ENCODE results near the gene CLPTM1.
A peak's percentile ranks its signal among the peaks of the same experiment; 100 is the strongest.
"Not testable (repeated sequence)": the region's sequence is repeated elsewhere in the genome, so short reads cannot be mapped to it uniquely, and the experiment has no call there.

Gene CLPTM1

GRCh38 chr19:44912854-44913253 is 42.3 kb upstream of the CLPTM1 start:
- Histone ChIP-seq H3K79me2 (ENCODE audit: insufficient read depth, low read length) (no peaks in the 10 kb centered on the region), H3K4me1 (ENCODE audit: insufficient read depth, low read length, severe bottlenecking) (peaks cover 6% of the 10 kb centered on the region), H3F3A (ENCODE audit: insufficient read depth, low read length) (no peaks in the 10 kb centered on the region), H3K4me2 (ENCODE audit: low read length) (no peak overlapping the region), H3K36me3 (ENCODE audit: insufficient read depth, low read length) (no peaks in the 10 kb centered on the region), H3K4me3 (ENCODE audit: low read depth, low read length, poor library complexity, severe bottlenecking) (no peak overlapping the region), H3K9me3 (ENCODE audit: low read length) (no peaks in the 10 kb centered on the region), H3K9ac (ENCODE audit: low read length) (no peak overlapping the region), H4K20me1 (ENCODE audit: insufficient read depth, low read length) (no peaks in the 10 kb centered on the region), H3K9me2 (ENCODE audit: low read depth, low read length) (no peaks in the 10 kb centered on the region), H2AFZ (ENCODE audit: low read length) (no peak overlapping the region), H3K27ac (ENCODE audit: low read depth, low read length, poor library complexity, severe bottlenecking) (no peak overlapping the region), H3K27me3 (ENCODE audit: insufficient read depth, low read length) (no peaks in the 10 kb centered on the region; the same call in 1 of the 2 replicates)
- no peak for TF ChIP-seq EZH2 (IDR thresholded peaks at IDR 0.05; ENCODE audit: borderline replicate concordance, low read length)
- TF ChIP-seq, protein P1, sequence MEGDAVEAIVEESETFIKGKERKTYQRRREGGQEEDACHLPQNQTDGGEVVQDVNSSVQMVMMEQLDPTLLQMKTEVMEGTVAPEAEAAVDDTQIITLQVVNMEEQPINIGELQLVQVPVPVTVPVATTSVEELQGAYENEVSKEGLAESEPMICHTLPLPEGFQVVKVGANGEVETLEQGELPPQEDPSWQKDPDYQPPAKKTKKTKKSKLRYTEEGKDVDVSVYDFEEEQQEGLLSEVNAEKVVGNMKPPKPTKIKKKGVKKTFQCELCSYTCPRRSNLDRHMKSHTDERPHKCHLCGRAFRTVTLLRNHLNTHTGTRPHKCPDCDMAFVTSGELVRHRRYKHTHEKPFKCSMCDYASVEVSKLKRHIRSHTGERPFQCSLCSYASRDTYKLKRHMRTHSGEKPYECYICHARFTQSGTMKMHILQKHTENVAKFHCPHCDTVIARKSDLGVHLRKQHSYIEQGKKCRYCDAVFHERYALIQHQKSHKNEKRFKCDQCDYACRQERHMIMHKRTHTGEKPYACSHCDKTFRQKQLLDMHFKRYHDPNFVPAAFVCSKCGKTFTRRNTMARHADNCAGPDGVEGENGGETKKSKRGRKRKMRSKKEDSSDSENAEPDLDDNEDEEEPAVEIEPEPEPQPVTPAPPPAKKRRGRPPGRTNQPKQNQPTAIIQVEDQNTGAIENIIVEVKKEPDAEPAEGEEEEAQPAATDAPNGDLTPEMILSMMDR (IDR thresholded peaks at IDR 0.05; ENCODE audit: low read length) = no peak

GRCh38 chr19:44913512-44914432 is 41.4 kb upstream of the CLPTM1 start:
- not testable (repeated sequence) for H3K9me2 ChIP-seq (ENCODE audit: low read depth, low read length); H3K9ac ChIP-seq (ENCODE audit: low read length); H3K79me2 ChIP-seq (ENCODE audit: insufficient read depth, low read length); H3K4me1 ChIP-seq (ENCODE audit: insufficient read depth, low read length, severe bottlenecking); H3K4me3 ChIP-seq (ENCODE audit: low read depth, low read length, poor library complexity, severe bottlenecking); H3K9me3 ChIP-seq (ENCODE audit: low read length); H3K27ac ChIP-seq (ENCODE audit: low read depth, low read length, poor library complexity, severe bottlenecking); H2AFZ ChIP-seq (ENCODE audit: low read length); H4K20me1 ChIP-seq (ENCODE audit: insufficient read depth, low read length); H3K4me2 ChIP-seq (ENCODE audit: low read length); H3F3A ChIP-seq (ENCODE audit: insufficient read depth, low read length); H3K27me3 ChIP-seq (ENCODE audit: insufficient read depth, low read length); H3K36me3 ChIP-seq (ENCODE audit: insufficient read depth, low read length)

GRCh38 chr19:44914433-44915206 is 40.6 kb upstream of the CLPTM1 start, which contains the start of gene APOC1:
TSS of gene APOC1 (plus strand) at chr19:44914608. CDS start at chr19:44914892, 284 bp downstream.
- not testable (repeated sequence) for H3K4me3 ChIP-seq (ENCODE audit: low read depth, low read length, poor library complexity, severe bottlenecking); H4K20me1 ChIP-seq (ENCODE audit: insufficient read depth, low read length); H2AFZ ChIP-seq (ENCODE audit: low read length); H3K27me3 ChIP-seq (ENCODE audit: insufficient read depth, low read length); H3K9me2 ChIP-seq (ENCODE audit: low read depth, low read length); H3K4me1 ChIP-seq (ENCODE audit: insufficient read depth, low read length, severe bottlenecking); H3K9ac ChIP-seq (ENCODE audit: low read length); H3K9me3 ChIP-seq (ENCODE audit: low read length); H3K27ac ChIP-seq (ENCODE audit: low read depth, low read length, poor library complexity, severe bottlenecking); H3F3A ChIP-seq (ENCODE audit: insufficient read depth, low read length); H3K36me3 ChIP-seq (ENCODE audit: insufficient read depth, low read length); H3K79me2 ChIP-seq (ENCODE audit: insufficient read depth, low read length)
- H3K4me2 ChIP-seq (ENCODE audit: low read length) = peak within 1 kb of the TSS; percentile 20

GRCh38 chr19:44924243-44924725 is 30.9 kb upstream of the CLPTM1 start:
- H3F3A ChIP-seq (ENCODE audit: insufficient read depth, low read length) = no peaks in the 10 kb centered on the region
- no peaks in the 10 kb centered on the region for H3K9me2 ChIP-seq (ENCODE audit: low read depth, low read length)
- peaks cover 3% of the 10 kb centered on the region; the same call in 1 of the 2 replicates for H3K27me3 ChIP-seq (ENCODE audit: insufficient read depth, low read length)
- H3K79me2 ChIP-seq (ENCODE audit: insufficient read depth, low read length) = no peaks in the 10 kb centered on the region
- no peak overlapping the region for H3K27ac ChIP-seq (ENCODE audit: low read depth, low read length, poor library complexity, severe bottlenecking)
- no peak overlapping the region for H2AFZ ChIP-seq (ENCODE audit: low read length)
- H3K4me2 ChIP-seq (ENCODE audit: low read length) = no peak overlapping the region
- no peaks in the 10 kb centered on the region for H4K20me1 ChIP-seq (ENCODE audit: insufficient read depth, low read length)
- H3K36me3 ChIP-seq (ENCODE audit: insufficient read depth, low read length) = no peaks in the 10 kb centered on the region; the same call in 1 of the 2 replicates
- no peak for TF ChIP-seq EZH2 (IDR thresholded peaks at IDR 0.05; ENCODE audit: borderline replicate concordance, low read length)
- TF ChIP-seq, protein P1 (IDR thresholded peaks at IDR 0.05; ENCODE audit: low read length) = no peak
- H3K4me1 ChIP-seq (ENCODE audit: insufficient read depth, low read length, severe bottlenecking) = no peaks in the 10 kb centered on the region
- H3K9ac ChIP-seq (ENCODE audit: low read length) = no peak overlapping the region
- no peak overlapping the region for H3K4me3 ChIP-seq (ENCODE audit: low read depth, low read length, poor library complexity, severe bottlenecking)
- no peaks in the 10 kb centered on the region for H3K9me3 ChIP-seq (ENCODE audit: low read length)

All from OCI-LY1 (cell line).